HepG2 (cell line): ENCODE results near the gene ZNRD2. TPM values are rescaled to one million over a fixed set of nuclear protein-coding genes. Genes with fewer than 3 reads are reported as not detected.

Experiments
- FOXP1 ChIP-seq, 2 experiments: fragments of 450-650 bp in 1 of 2; IDR thresholded peaks; 2 replicates each; pipeline ENCODE4 v1.6.1; 2017 to 2018; ENCODE audit warnings: antibody characterized with exemption in 1 of 2
- GFI1 ChIP-seq: sonication (generic); formaldehyde crosslinking; IDR thresholded peaks from 2 replicates; pipeline ENCODE4 v1.5.0; 2020; ENCODE audit warnings: missing genetic modification reagents, mild to moderate bottlenecking, borderline replicate concordance
- HNF4G ChIP-seq, 2 experiments: sonication (generic) in 1 of 2; formaldehyde crosslinking in 1 of 2; IDR thresholded peaks; 2 replicates each; pipeline versions ENCODE4 v1.4.0 to v1.6.1; 2011 to 2020; ENCODE audit warnings: borderline replicate concordance in 2 of 2, low read depth in 2 of 2, mild to moderate bottlenecking in 2 of 2, low read length in 1 of 2, missing genetic modification reagents in 1 of 2, moderate library complexity in 1 of 2
- HNRNPH1 ChIP-seq: fragments of 200-400 bp; formaldehyde crosslinking; optimal IDR thresholded peaks from 2 replicates; pipeline ENCODE3; 2017; ENCODE audit warnings: mild to moderate bottlenecking, low read depth, low read length
- HOMEZ ChIP-seq: IDR thresholded peaks from 2 replicates; pipeline ENCODE4 v1.6.1; 2016; ENCODE audit warnings: low read depth
- KDM2A ChIP-seq: sonication (generic); formaldehyde crosslinking; IDR thresholded peaks from 2 replicates; pipeline ENCODE4 v1.4.0; 2020; ENCODE audit warnings: low read depth, missing genetic modification reagents, borderline replicate concordance
- MXD1 ChIP-seq: sonication (generic); formaldehyde crosslinking; IDR thresholded peaks from 2 replicates; pipeline ENCODE4 v1.4.0; 2020; ENCODE audit warnings: mild to moderate bottlenecking, missing genetic modification reagents
- RAD21 ChIP-seq: fragments of 450-650 bp; formaldehyde crosslinking; IDR thresholded peaks from 2 replicates; pipeline ENCODE4 v1.5.0; 2020; ENCODE audit warnings: mild to moderate bottlenecking
- RFX5 ChIP-seq: IDR thresholded peaks from 2 replicates; pipeline ENCODE4 v1.6.1; 2011; ENCODE audit warnings: low read depth, low read length, improper control_type of control experiment
- SKI ChIP-seq: fragments of 450-650 bp; IDR thresholded peaks from one replicate; pipeline ENCODE4 v1.6.1; 2018; ENCODE audit warnings: mild to moderate bottlenecking; ENCODE audit not compliant: partially characterized antibody
- SMC3 ChIP-seq: IDR thresholded peaks from 2 replicates; pipeline ENCODE4 v1.6.1; 2011; ENCODE audit warnings: low read length, improper control_type of control experiment
- SOX5 ChIP-seq: IDR thresholded peaks from 2 replicates; pipeline ENCODE4 v1.6.1; 2016; ENCODE audit warnings: borderline replicate concordance
- THAP11 ChIP-seq: IDR thresholded peaks from 2 replicates; pipeline ENCODE4 v1.6.1; 2016; ENCODE audit warnings: missing biosample characterization, missing genetic modification reagents
- THRA ChIP-seq: sonication (generic); formaldehyde crosslinking; IDR thresholded peaks from 2 replicates; pipeline ENCODE4 v1.4.0; 2020; ENCODE audit warnings: missing genetic modification reagents, borderline replicate concordance
- ZBTB43 ChIP-seq: sonication (generic); formaldehyde crosslinking; conservative IDR thresholded peaks from 2 replicates; pipeline ENCODE4 v1.4.0; 2020; ENCODE audit warnings: missing genetic modification reagents
- ZBTB7B ChIP-seq: sonication (generic); formaldehyde crosslinking; IDR thresholded peaks from 2 replicates; pipeline ENCODE4 v1.4.0; 2020; ENCODE audit warnings: missing genetic modification reagents
- ZNF503 ChIP-seq: sonication (generic); formaldehyde crosslinking; IDR thresholded peaks from 2 replicates; pipeline ENCODE4 v1.4.0; 2020; ENCODE audit warnings: missing genetic modification reagents
- ZNF7 ChIP-seq: IDR thresholded peaks from 2 replicates; pipeline ENCODE4 v1.6.1; 2016; ENCODE audit warnings: missing biosample characterization, missing genetic modification reagents
- ZZZ3 ChIP-seq: sonication (generic); formaldehyde crosslinking; IDR thresholded peaks from 2 replicates; pipeline ENCODE4 v1.4.0; 2020; ENCODE audit warnings: missing genetic modification reagents, mild to moderate bottlenecking, borderline replicate concordance
- polyA plus RNA-seq, 8 experiments: library from polyadenylated mRNA; depleted of rRNA in 3 of 8; stranded (reverse) in 7 of 8; unstranded in 1 of 8; fragments of >200 nt; fragmentation: Illumina TruSeq in 4 of 8; extraction: Trizol in 4 of 8; gene quantifications; 2 replicates each; pipeline versions ENCODE4 v1.2.1 to v1.2.3, GENCODE V29; 2011 to 2016; ENCODE audit warnings: low read depth in 4 of 8, missing spikeins in 1 of 8, mixed read lengths in 1 of 8; ENCODE audit not compliant: insufficient read depth in 1 of 8
- total RNA-seq, 5 experiments: library from RNA; depleted of rRNA; stranded (reverse); fragments of >200 nt; fragmentation: Illumina TruSeq; extraction: Trizol; gene quantifications; 2 replicates each; pipeline ENCODE4 v1.2.3, GENCODE V29; 2016; ENCODE audit warnings: low read depth in 1 of 5

ZNRD2 gene
- total and polyA plus RNA-seq, 2 of the 13 experiments (the other 11 are each of a cell fraction or from before 2014, with no cell fraction given) = 29.2 to 34.0 TPM

GRCh38 chr11:65551572-65552387, 18.5 kb upstream of the ZNRD2 start (continued):
- no peak for TF ChIP-seq MXD1 (CRISPR knock-in tag)
- 0 out of 2 replicates have a peak, but pooled peaks have one; percentile 11 for TF ChIP-seq ZBTB7B (CRISPR knock-in tag)
- no peak for TF ChIP-seq ZBTB43
- TF ChIP-seq SOX5 (CRISPR knock-in tag) = peak; percentile 28; the same call in 1 of the 2 replicates
- peak; percentile 100 for TF ChIP-seq THRA (CRISPR knock-in tag)
- no peak for TF ChIP-seq ZNF7 (CRISPR knock-in tag)
- no peak for TF ChIP-seq RFX5
- TF ChIP-seq THAP11 (CRISPR knock-in tag) = peak; percentile 40; the same call in 1 of the 2 replicates
- no peak for TF ChIP-seq KDM2A (CRISPR knock-in tag)
- TF ChIP-seq RAD21 (CRISPR knock-in tag) = peak; percentile 42; the same call in 1 of the 2 replicates
- TF ChIP-seq GFI1 (CRISPR knock-in tag) = peak; percentile 41; the same call in 1 of the 2 replicates
- peak; percentile 50 for TF ChIP-seq SKI
- 0 out of 2 replicates have a peak, but pooled peaks have one; percentile 20 for TF ChIP-seq ZZZ3
- TF ChIP-seq SMC3 = peak; percentile 23; the same call in 1 of the 2 replicates
- 0 out of 2 replicates have a peak, but pooled peaks have one; percentile 32 for TF ChIP-seq HOMEZ (CRISPR knock-in tag)
- TF ChIP-seq HNRNPH1 = no peak
- no peak for TF ChIP-seq FOXP1 (IDR thresholded peaks at IDR 0.05)
- TF ChIP-seq FOXP1 (CRISPR knock-in tag; IDR thresholded peaks at IDR 0.05) = no peak; the same call in 1 of the 2 replicates
- TF ChIP-seq ZNF503 (CRISPR knock-in tag) = peak; percentile 40; the same call in 1 of the 2 replicates
- TF ChIP-seq HNF4G (IDR thresholded peaks at IDR 0.05; ENCODE audit: borderline replicate concordance, low read depth, low read length) = peak; percentile 85
- TF ChIP-seq HNF4G (CRISPR knock-in tag; IDR thresholded peaks at IDR 0.05; ENCODE audit: borderline replicate concordance, low read depth) = no peak
